ENCODE results near the gene MAN2A1.

Gene MAN2A1

GRCh38 chr5:109681763-109682162, 8.0 kb upstream of the MAN2A1 start:
- DNase-seq (ENCODE audit: low read depth in 2 of 2) = no peak

GRCh38 chr5:109682383-109682782, 7.3 kb upstream of the MAN2A1 start:
- DNase-seq (ENCODE audit: low read depth in 2 of 2) = no peak

GRCh38 chr5:109685916-109686315, 3.8 kb upstream of the MAN2A1 start:
- DNase-seq (ENCODE audit: low read depth in 2 of 2) = no peak

GRCh38 chr5:109688630-109688969, 1.1 kb upstream of the MAN2A1 start:
- no peak for DNase-seq (ENCODE audit: low read depth in 2 of 2)

- DNase-seq (ENCODE audit: low read depth in 2 of 2) = peak; percentile 42 to 43
Measured at GRCh38 chr5:109688970-109689739, 572 bp upstream of the MAN2A1 start.

- peak; percentile 6 to 8 for DNase-seq (ENCODE audit: low read depth in 2 of 2)
Measured at GRCh38 chr5:109690242-109690974, 681 bp downstream of the MAN2A1 start.

GRCh38 chr5:109690975-109691574, 1.3 kb downstream of the MAN2A1 start:
- DNase-seq (ENCODE audit: low read depth in 2 of 2) = peak in 1 of 2 donors; percentile 12

- no peak for DNase-seq (ENCODE audit: low read depth in 2 of 2)
Measured at GRCh38 chr5:109691996-109692395, 2.3 kb downstream of the MAN2A1 start.

- no peak for DNase-seq (ENCODE audit: low read depth in 2 of 2)
Measured at GRCh38 chr5:109692852-109693251, 3.1 kb downstream of the MAN2A1 start.

GRCh38 chr5:109693535-109694400, 4.0 kb downstream of the MAN2A1 start:
- DNase-seq (ENCODE audit: low read depth in 2 of 2) = no peak

- no peak for DNase-seq (ENCODE audit: low read depth in 2 of 2)
Measured at GRCh38 chr5:109694451-109694891, 4.7 kb downstream of the MAN2A1 start.

- DNase-seq (ENCODE audit: low read depth in 2 of 2) = no peak
Measured at GRCh38 chr5:109695005-109695926, 5.5 kb downstream of the MAN2A1 start.

- DNase-seq (ENCODE audit: low read depth in 2 of 2) = no peak
Measured at GRCh38 chr5:109697339-109697738, 7.6 kb downstream of the MAN2A1 start.

GRCh38 chr5:109700516-109701153, 10.9 kb downstream of the MAN2A1 start:
- no peak for DNase-seq (ENCODE audit: low read depth in 2 of 2)

GRCh38 chr5:109701252-109701651, 11.5 kb downstream of the MAN2A1 start:
- no peak for DNase-seq (ENCODE audit: low read depth in 2 of 2)

GRCh38 chr5:109701792-109702191, 12.1 kb downstream of the MAN2A1 start:
- no peak for DNase-seq (ENCODE audit: low read depth in 2 of 2)

- no peak for DNase-seq (ENCODE audit: low read depth in 2 of 2)
Measured at GRCh38 chr5:109703166-109703565, 13.4 kb downstream of the MAN2A1 start.

GRCh38 chr5:109703829-109704228, 14.1 kb downstream of the MAN2A1 start:
- DNase-seq (ENCODE audit: low read depth in 2 of 2) = no peak

- DNase-seq (ENCODE audit: low read depth in 2 of 2) = no peak
Measured at GRCh38 chr5:109704282-109704952, 14.7 kb downstream of the MAN2A1 start.

- DNase-seq (ENCODE audit: low read depth in 2 of 2) = no peak
Measured at GRCh38 chr5:109705596-109705995, 15.9 kb downstream of the MAN2A1 start.

Data from stimulated activated CD8-positive, alpha-beta memory T cell treated with anti-CD3 and anti-CD28 coated beads, Interleukin-7, amount 100 ng/mL, for 1 hour (primary cell).